ENCODE results near the gene XXYLT1.

Gene XXYLT1

DNA sequence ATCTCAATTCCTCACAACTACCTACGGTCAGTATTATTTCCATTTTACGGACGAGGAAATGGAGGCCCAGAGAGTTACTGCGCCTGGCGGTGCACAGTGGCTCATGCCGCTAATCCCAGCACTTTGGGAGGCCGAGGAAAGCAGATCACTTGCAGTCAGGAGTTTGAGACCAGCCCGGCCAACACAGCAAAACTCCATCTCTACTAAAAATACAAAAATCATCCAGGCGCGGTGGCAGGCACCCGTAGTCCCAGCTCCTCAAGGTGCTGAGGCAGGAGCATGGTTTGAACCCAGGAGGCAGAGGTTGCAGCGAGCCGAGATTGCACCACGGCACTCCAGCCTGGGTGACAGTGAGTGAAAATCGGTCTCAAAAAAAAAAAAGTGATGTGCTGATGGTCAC is 187.3 kb downstream of the XXYLT1 start:
- ATAC-seq = no peak
- TF ChIP-seq ZC3H10 (CRISPR knock-in tag; IDR thresholded peaks at IDR 0.05) (no peak), ZNF565 (CRISPR knock-in tag; conservative IDR thresholded peaks at IDR 0.05; ENCODE audit: low read depth) (no peak), ISL1 (CRISPR knock-in tag; IDR thresholded peaks at IDR 0.05) (no peak), ARNTL (CRISPR knock-in tag; IDR thresholded peaks at IDR 0.05; ENCODE audit: borderline replicate concordance, low read depth) (no peak), BACH2 (CRISPR knock-in tag; IDR thresholded peaks at IDR 0.05; ENCODE audit: borderline replicate concordance) (no peak), ESRRG (CRISPR knock-in tag; IDR thresholded peaks at IDR 0.05) (no peak), ZNF8 (CRISPR knock-in tag; IDR thresholded peaks at IDR 0.05) (no peak), ZFP30 (CRISPR knock-in tag; IDR thresholded peaks at IDR 0.05) (no peak), PPARA (CRISPR knock-in tag; IDR thresholded peaks at IDR 0.05; ENCODE audit: borderline replicate concordance) (no peak), TCF4 (CRISPR knock-in tag; IDR thresholded peaks at IDR 0.05; ENCODE audit: borderline replicate concordance) (no peak), RARB (CRISPR knock-in tag; IDR thresholded peaks at IDR 0.05) (no peak), GLIS3 (CRISPR knock-in tag; IDR thresholded peaks at IDR 0.05) (no peak), TOX (CRISPR knock-in tag; IDR thresholded peaks at IDR 0.05; ENCODE audit: borderline replicate concordance) (no peak), SNAI2 (CRISPR knock-in tag; IDR thresholded peaks at IDR 0.05) (no peak), OSR1 (CRISPR knock-in tag; IDR thresholded peaks at IDR 0.05) (no peak)
- TF ChIP-seq, protein P1, sequence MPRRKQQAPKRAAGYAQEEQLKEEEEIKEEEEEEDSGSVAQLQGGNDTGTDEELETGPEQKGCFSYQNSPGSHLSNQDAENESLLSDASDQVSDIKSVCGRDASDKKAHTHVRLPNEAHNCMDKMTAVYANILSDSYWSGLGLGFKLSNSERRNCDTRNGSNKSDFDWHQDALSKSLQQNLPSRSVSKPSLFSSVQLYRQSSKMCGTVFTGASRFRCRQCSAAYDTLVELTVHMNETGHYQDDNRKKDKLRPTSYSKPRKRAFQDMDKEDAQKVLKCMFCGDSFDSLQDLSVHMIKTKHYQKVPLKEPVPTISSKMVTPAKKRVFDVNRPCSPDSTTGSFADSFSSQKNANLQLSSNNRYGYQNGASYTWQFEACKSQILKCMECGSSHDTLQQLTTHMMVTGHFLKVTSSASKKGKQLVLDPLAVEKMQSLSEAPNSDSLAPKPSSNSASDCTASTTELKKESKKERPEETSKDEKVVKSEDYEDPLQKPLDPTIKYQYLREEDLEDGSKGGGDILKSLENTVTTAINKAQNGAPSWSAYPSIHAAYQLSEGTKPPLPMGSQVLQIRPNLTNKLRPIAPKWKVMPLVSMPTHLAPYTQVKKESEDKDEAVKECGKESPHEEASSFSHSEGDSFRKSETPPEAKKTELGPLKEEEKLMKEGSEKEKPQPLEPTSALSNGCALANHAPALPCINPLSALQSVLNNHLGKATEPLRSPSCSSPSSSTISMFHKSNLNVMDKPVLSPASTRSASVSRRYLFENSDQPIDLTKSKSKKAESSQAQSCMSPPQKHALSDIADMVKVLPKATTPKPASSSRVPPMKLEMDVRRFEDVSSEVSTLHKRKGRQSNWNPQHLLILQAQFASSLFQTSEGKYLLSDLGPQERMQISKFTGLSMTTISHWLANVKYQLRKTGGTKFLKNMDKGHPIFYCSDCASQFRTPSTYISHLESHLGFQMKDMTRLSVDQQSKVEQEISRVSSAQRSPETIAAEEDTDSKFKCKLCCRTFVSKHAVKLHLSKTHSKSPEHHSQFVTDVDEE (CRISPR knock-in tag; IDR thresholded peaks at IDR 0.05) = no peak
- TF ChIP-seq, protein P2, sequence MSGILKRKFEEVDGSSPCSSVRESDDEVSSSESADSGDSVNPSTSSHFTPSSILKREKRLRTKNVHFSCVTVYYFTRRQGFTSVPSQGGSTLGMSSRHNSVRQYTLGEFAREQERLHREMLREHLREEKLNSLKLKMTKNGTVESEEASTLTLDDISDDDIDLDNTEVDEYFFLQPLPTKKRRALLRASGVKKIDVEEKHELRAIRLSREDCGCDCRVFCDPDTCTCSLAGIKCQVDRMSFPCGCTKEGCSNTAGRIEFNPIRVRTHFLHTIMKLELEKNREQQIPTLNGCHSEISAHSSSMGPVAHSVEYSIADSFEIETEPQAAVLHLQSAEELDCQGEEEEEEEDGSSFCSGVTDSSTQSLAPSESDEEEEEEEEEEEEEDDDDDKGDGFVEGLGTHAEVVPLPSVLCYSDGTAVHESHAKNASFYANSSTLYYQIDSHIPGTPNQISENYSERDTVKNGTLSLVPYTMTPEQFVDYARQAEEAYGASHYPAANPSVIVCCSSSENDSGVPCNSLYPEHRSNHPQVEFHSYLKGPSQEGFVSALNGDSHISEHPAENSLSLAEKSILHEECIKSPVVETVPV (CRISPR knock-in tag; IDR thresholded peaks at IDR 0.05) = no peak
- TF ChIP-seq, protein P3, sequence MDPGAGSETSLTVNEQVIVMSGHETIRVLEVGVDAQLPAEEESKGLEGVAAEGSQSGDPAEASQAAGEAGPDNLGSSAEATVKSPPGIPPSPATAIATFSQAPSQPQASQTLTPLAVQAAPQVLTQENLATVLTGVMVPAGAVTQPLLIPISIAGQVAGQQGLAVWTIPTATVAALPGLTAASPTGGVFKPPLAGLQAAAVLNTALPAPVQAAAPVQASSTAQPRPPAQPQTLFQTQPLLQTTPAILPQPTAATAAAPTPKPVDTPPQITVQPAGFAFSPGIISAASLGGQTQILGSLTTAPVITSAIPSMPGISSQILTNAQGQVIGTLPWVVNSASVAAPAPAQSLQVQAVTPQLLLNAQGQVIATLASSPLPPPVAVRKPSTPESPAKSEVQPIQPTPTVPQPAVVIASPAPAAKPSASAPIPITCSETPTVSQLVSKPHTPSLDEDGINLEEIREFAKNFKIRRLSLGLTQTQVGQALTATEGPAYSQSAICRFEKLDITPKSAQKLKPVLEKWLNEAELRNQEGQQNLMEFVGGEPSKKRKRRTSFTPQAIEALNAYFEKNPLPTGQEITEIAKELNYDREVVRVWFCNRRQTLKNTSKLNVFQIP (CRISPR knock-in tag; IDR thresholded peaks at IDR 0.05; ENCODE audit: borderline replicate concordance, low read depth) = no peak

DNA sequence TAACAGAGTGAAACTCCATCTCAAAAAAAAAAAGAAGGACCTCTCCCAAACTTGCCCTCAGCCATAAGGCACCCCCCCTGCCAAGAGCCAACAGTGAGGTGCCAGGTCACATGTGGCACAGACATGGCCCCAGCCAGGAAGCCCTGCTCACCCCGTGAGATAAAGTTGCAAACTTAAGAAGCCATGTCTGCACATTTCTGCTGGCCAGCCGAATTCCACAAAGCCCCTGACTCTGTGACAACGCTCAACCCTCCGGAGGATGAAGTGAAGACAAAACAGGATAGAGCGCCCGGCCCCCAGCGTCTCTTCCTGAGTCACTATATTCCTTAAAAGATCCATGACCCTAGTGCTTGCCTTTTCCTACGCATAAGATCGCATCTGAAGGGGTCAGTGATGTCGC is 188.1 kb downstream of the XXYLT1 start:
- TF ChIP-seq ZC3H10 (CRISPR knock-in tag; IDR thresholded peaks at IDR 0.05) = no peak
- TF ChIP-seq, protein P1 (CRISPR knock-in tag; IDR thresholded peaks at IDR 0.05) = no peak
- TF ChIP-seq OSR1 (CRISPR knock-in tag; IDR thresholded peaks at IDR 0.05) = no peak
- TF ChIP-seq RARB (CRISPR knock-in tag; IDR thresholded peaks at IDR 0.05) = no peak
- TF ChIP-seq, protein P4, sequence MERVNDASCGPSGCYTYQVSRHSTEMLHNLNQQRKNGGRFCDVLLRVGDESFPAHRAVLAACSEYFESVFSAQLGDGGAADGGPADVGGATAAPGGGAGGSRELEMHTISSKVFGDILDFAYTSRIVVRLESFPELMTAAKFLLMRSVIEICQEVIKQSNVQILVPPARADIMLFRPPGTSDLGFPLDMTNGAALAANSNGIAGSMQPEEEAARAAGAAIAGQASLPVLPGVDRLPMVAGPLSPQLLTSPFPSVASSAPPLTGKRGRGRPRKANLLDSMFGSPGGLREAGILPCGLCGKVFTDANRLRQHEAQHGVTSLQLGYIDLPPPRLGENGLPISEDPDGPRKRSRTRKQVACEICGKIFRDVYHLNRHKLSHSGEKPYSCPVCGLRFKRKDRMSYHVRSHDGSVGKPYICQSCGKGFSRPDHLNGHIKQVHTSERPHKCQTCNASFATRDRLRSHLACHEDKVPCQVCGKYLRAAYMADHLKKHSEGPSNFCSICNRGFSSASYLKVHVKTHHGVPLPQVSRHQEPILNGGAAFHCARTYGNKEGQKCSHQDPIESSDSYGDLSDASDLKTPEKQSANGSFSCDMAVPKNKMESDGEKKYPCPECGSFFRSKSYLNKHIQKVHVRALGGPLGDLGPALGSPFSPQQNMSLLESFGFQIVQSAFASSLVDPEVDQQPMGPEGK (CRISPR knock-in tag; IDR thresholded peaks at IDR 0.05; ENCODE audit: borderline replicate concordance) = no peak
- TF ChIP-seq ZNF565 (CRISPR knock-in tag; conservative IDR thresholded peaks at IDR 0.05; ENCODE audit: low read depth) = no peak
- TF ChIP-seq, protein P2 (CRISPR knock-in tag; IDR thresholded peaks at IDR 0.05) = no peak
- TF ChIP-seq TOX (CRISPR knock-in tag; IDR thresholded peaks at IDR 0.05; ENCODE audit: borderline replicate concordance) = no peak
- TF ChIP-seq, protein P3 (CRISPR knock-in tag; IDR thresholded peaks at IDR 0.05; ENCODE audit: borderline replicate concordance, low read depth) = no peak
- no peak for ATAC-seq
